ENCODE results near the gene CIZ1. TPM values are rescaled to one million over a fixed set of nuclear protein-coding genes. Genes with fewer than 3 reads are reported as not detected.

Gene CIZ1
- total RNA-seq, 1 donor from 2014 or later = 174 TPM

DNA sequence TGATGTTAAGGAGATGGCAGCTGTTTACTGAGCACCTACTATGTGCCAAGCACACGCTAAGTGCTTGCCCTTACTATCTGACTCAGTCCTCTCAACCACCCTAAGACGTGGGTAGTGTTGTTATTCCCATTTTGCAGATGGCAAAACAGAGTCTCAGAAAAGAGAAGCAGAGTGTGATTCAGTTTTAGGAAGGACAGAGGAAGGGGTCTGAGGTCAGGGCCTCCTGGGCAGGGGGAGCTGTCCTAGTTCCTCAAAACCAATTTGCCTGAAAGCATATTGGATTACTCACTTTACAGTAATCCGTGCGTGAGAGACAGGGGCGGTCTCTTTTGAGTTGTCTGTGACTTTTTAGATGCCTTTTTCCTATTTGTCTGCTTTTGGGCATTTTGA, 35.0 kb upstream of the CIZ1 start:
- Mint-ChIP-seq H3K27ac (ENCODE audit: unreplicated experiment) (no peak overlapping the region), H3K27me3 (ENCODE audit: unreplicated experiment) (peaks cover 5% of the 10 kb centered on the region), H3K4me3 (ENCODE audit: unreplicated experiment) (no peak overlapping the region), H3K36me3 (ENCODE audit: unreplicated experiment) (no peaks in the 10 kb centered on the region), H3K9me3 (ENCODE audit: unreplicated experiment) (peaks cover 3% of the 10 kb centered on the region), H3K4me1 (ENCODE audit: low read depth, unreplicated experiment) (no peaks in the 10 kb centered on the region)
- TF ChIP-seq, protein P1, sequence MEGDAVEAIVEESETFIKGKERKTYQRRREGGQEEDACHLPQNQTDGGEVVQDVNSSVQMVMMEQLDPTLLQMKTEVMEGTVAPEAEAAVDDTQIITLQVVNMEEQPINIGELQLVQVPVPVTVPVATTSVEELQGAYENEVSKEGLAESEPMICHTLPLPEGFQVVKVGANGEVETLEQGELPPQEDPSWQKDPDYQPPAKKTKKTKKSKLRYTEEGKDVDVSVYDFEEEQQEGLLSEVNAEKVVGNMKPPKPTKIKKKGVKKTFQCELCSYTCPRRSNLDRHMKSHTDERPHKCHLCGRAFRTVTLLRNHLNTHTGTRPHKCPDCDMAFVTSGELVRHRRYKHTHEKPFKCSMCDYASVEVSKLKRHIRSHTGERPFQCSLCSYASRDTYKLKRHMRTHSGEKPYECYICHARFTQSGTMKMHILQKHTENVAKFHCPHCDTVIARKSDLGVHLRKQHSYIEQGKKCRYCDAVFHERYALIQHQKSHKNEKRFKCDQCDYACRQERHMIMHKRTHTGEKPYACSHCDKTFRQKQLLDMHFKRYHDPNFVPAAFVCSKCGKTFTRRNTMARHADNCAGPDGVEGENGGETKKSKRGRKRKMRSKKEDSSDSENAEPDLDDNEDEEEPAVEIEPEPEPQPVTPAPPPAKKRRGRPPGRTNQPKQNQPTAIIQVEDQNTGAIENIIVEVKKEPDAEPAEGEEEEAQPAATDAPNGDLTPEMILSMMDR (IDR thresholded peaks at IDR 0.05; ENCODE audit: partially characterized antibody, unreplicated experiment) = no peak
- DNase-seq = no peak

DNA sequence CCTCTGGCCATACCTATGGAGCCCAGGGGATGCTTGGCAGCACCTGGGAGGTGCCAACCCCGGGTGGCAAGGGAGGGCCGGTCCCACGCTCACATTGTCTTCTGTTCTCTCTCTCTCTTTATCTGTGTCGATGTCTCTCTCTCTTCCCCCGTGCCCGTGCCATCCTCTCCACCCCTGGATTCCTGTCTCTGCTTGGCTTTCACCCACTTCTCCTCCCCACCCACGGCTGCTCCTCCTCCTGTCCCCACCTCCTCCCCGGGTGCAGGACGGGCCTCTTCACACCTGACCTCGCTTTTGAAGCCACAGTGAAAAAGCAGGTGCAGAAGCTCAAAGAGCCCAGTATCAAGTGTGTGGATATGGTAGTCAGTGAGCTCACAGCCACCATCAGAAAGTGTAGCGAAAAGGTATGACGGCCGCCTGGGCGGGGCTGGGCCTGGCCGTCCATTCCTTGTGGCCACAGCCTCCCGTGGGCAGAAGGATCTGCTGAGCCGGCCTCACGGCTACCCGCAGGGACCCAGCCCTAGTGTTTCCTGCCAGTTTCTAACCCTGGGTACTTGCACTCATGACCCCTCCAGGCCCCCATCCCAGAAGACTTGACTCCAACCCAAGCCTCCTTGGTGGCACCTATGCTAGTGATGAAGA, 34.5 kb upstream of the CIZ1 start:
- Mint-ChIP-seq H3K4me3 (ENCODE audit: unreplicated experiment) (no peak overlapping the region), H3K27ac (ENCODE audit: unreplicated experiment) (no peak overlapping the region), H3K36me3 (ENCODE audit: unreplicated experiment) (no peaks in the 10 kb centered on the region), H3K4me1 (ENCODE audit: low read depth, unreplicated experiment) (no peaks in the 10 kb centered on the region), H3K9me3 (ENCODE audit: unreplicated experiment) (peaks cover 3% of the 10 kb centered on the region), H3K27me3 (ENCODE audit: unreplicated experiment) (peaks cover 5% of the 10 kb centered on the region)
- TF ChIP-seq, protein P1 (IDR thresholded peaks at IDR 0.05; ENCODE audit: partially characterized antibody, unreplicated experiment) = no peak
- DNase-seq = no peak

DNA sequence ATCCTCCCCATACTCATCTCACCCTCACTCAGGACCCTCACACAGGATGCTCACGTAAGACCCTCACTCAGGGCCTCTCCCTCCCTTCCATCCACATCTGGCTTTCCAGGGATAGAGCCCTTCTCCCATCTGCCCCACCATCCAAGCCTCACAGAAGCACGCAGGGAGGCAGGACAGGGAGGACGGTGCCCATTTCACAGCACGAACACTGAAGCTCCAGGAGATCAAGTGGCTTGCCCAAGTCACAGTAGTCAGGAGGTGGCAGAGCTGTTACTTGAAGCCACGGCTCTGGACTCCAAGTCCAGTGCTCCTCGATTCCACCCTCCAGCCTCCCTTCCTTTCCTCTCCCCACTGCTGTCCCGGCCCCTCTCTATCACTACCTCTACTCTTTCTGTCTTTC, 33.5 kb upstream of the CIZ1 start:
- TF ChIP-seq, protein P1 (IDR thresholded peaks at IDR 0.05; ENCODE audit: partially characterized antibody, unreplicated experiment) = no peak
- Mint-ChIP-seq H3K36me3 (ENCODE audit: unreplicated experiment) (no peaks in the 10 kb centered on the region), H3K9me3 (ENCODE audit: unreplicated experiment) (peaks cover 3% of the 10 kb centered on the region), H3K27me3 (ENCODE audit: unreplicated experiment) (peaks cover 5% of the 10 kb centered on the region), H3K4me1 (ENCODE audit: low read depth, unreplicated experiment) (no peaks in the 10 kb centered on the region), H3K4me3 (ENCODE audit: unreplicated experiment) (no peak overlapping the region), H3K27ac (ENCODE audit: unreplicated experiment) (no peak overlapping the region)
- no peak for DNase-seq

DNA sequence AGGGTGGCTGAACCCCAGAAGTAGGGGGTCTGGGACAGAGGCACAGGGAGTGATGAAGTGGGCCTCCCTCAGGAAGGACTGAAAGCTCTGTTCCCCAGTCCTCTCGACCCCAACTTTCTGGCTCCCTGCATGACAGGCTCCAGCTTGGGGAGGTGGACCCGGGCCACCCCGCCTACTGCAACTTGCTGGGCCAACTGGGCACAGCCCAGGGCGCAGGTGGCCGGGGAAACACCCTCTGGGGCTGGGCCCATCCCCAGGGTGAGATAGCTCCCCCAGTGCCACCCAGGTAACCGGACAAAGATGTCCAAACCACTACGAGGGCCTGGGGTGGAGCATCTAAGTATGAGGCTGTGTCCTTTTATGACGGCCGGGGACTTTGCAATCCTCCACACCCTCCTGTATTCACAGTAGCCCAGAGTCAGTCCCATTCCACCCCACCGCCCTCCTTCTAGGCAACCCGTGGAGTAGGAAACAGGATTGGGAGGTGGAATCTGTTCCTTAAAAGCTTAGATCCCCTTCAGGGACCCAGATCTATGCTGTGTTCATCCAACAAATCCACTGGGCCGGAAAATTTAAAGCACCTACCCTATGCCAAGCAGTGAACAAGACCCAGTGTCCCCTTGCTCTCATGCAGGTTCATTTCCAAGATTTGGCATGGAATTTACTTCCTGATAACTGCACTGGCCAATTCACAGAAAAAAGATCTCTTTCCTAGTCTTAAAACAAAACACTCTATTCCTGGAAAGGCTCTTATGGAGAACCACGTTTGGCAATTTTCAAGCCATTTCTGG, 31.7 kb upstream of the CIZ1 start:
- H3K27me3 Mint-ChIP-seq (ENCODE audit: unreplicated experiment) = peaks cover 8% of the 10 kb centered on the region
- peaks cover 6% of the 10 kb centered on the region for H3K4me1 Mint-ChIP-seq (ENCODE audit: low read depth, unreplicated experiment)
- TF ChIP-seq, protein P1 (IDR thresholded peaks at IDR 0.05; ENCODE audit: partially characterized antibody, unreplicated experiment) = no peak
- H3K4me3 Mint-ChIP-seq (ENCODE audit: unreplicated experiment) = no peak overlapping the region
- peaks cover 5% of the 10 kb centered on the region for H3K9me3 Mint-ChIP-seq (ENCODE audit: unreplicated experiment)
- H3K36me3 Mint-ChIP-seq (ENCODE audit: unreplicated experiment) = peaks cover 5% of the 10 kb centered on the region
- no peak for DNase-seq
- H3K27ac Mint-ChIP-seq (ENCODE audit: unreplicated experiment) = no peak overlapping the region

DNA sequence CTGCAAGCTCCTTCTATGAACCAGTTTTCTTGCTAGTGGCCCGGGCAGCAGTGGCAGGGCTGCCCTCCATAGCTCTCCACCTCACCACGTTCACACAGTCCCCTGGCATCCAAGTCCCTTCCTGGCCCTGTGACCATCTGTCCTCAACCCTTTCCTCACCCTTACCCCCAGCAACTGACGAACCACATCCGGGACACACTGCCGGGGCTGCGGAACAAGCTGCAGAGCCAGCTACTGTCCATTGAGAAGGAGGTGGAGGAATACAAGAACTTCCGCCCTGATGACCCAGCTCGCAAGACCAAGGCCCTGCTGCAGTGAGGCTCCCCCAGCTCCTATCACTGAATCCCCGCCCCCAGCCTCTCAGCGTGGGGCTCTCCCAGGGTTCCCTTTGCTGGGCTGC, 30.7 kb upstream of the CIZ1 start:
- TF ChIP-seq, protein P1 (IDR thresholded peaks at IDR 0.05; ENCODE audit: partially characterized antibody, unreplicated experiment) = no peak
- H3K36me3 Mint-ChIP-seq (ENCODE audit: unreplicated experiment) = peaks cover 5% of the 10 kb centered on the region
- no peak overlapping the region for H3K4me3 Mint-ChIP-seq (ENCODE audit: unreplicated experiment)
- no peak for DNase-seq
- H3K27me3 Mint-ChIP-seq (ENCODE audit: unreplicated experiment) = peaks cover 8% of the 10 kb centered on the region
- H3K4me1 Mint-ChIP-seq (ENCODE audit: low read depth, unreplicated experiment) = peaks cover 6% of the 10 kb centered on the region
- H3K9me3 Mint-ChIP-seq (ENCODE audit: unreplicated experiment) = peaks cover 5% of the 10 kb centered on the region
- H3K27ac Mint-ChIP-seq (ENCODE audit: unreplicated experiment) = peak overlapping the region; percentile 43
